CD4-positive, alpha-beta T cell (primary cell): Measurements from ENCODE around the gene ERP29. TPM values are rescaled to one million over a fixed set of nuclear protein-coding genes. Genes with fewer than 3 reads are reported as not detected.
A peak's percentile ranks its signal among the peaks of the same experiment; 100 is the strongest.

Source experiments
- ATAC-seq: fragments of 200-7000 bp; cut with Tn5 transposase; one replicate; pipeline ENCODE4 v1.10.0; 2022; ENCODE audit warnings: mild to moderate bottlenecking; ENCODE audit not compliant: poor library complexity
- CTCF ChIA-PET: fragments of 350-600 bp; sonication (Branson Sonifier 250); formaldehyde crosslinking; loops from one replicate; lab custom pipeline; 2021; ENCODE audit warnings: antibody characterized with exemption, inconsistent platforms; lab: Charles Lee
- POLR2A ChIA-PET: fragments of 350-600 bp; sonication (Branson Sonifier 250); formaldehyde crosslinking; loops from one replicate; lab custom pipeline; 2021; ENCODE audit warnings: antibody characterized with exemption, inconsistent platforms; lab: Charles Lee
- DNase-seq, 14 experiments: peaks; one replicate each; pipeline ENCODE4 v3.0.0-alpha.2; 2013 to 2020; ENCODE audit warnings: mixed read lengths in 2 of 14
- H3K27ac ChIP-seq, 2 donors: one replicate each; pipeline versions ENCODE4 v1.5.1 to v1.7.0; 2013; ENCODE audit warnings: low read length in 2 of 2, low read depth in 1 of 2, mild to moderate bottlenecking in 1 of 2
- H3K27me3 ChIP-seq, 2 experiments: 1 replicate in 1 of 2; 2 replicates in 1 of 2; pipeline versions ENCODE4 v1.6.1 to v1.7.0; 2013; ENCODE audit warnings: low read length in 2 of 2, control low read depth in 1 of 2, mild to moderate bottlenecking in 1 of 2, moderate library complexity in 1 of 2; ENCODE audit not compliant: insufficient read depth in 2 of 2, control insufficient read depth in 1 of 2
- H3K36me3 ChIP-seq: one replicate; pipeline ENCODE4 v1.6.1; 2013; ENCODE audit warnings: low read length, control low read depth; ENCODE audit not compliant: insufficient read depth
- H3K4me1 ChIP-seq: one replicate; pipeline ENCODE4 v1.6.1; 2013; ENCODE audit warnings: low read length, control low read depth; ENCODE audit not compliant: insufficient read depth
- H3K4me3 ChIP-seq: one replicate; pipeline ENCODE4 v1.5.1; 2013; ENCODE audit warnings: mild to moderate bottlenecking, low read length, moderate library complexity
- H3K9me3 ChIP-seq, 2 experiments: 1 replicate in 1 of 2; 2 replicates in 1 of 2; pipeline versions ENCODE4 v1.6.1 to v1.7.0; 2013; ENCODE audit warnings: low read length in 2 of 2, mild to moderate bottlenecking in 2 of 2, control low read depth in 1 of 2, moderate library complexity in 1 of 2; ENCODE audit not compliant: control insufficient read depth in 1 of 2, insufficient read depth in 1 of 2
- H3K27ac Mint-ChIP-seq: one replicate; pipeline ENCODE4 v1.8.0; 2020; ENCODE audit warnings: mixed read lengths
- H3K27me3 Mint-ChIP-seq: one replicate; pipeline ENCODE4 v1.8.0; 2021; ENCODE audit warnings: mixed read lengths
- H3K36me3 Mint-ChIP-seq: one replicate; pipeline ENCODE4 v1.8.0; 2021; ENCODE audit warnings: low read depth, mixed read lengths
- H3K4me1 Mint-ChIP-seq: one replicate; pipeline ENCODE4 v1.8.0; 2021; ENCODE audit warnings: low read depth, mixed read lengths
- H3K4me3 Mint-ChIP-seq: one replicate; pipeline ENCODE4 v1.8.0; 2020; ENCODE audit warnings: mild to moderate bottlenecking, mixed read lengths
- H3K9me3 Mint-ChIP-seq: one replicate; pipeline ENCODE4 v1.8.0; 2020; ENCODE audit warnings: mixed read lengths
- CTCF ChIP-seq: fragments of 200-600 bp; IDR thresholded peaks from one replicate; pipeline ENCODE4 v1.8.0; 2022; ENCODE audit warnings: antibody characterized with exemption, mild to moderate bottlenecking
- intact Hi-C, 2 experiments: fragments of 100-400 bp; cut with DNase I in 1 of 2; cut with micrococcal nuclease in 1 of 2; formaldehyde crosslinking; loops; one replicate each; pipeline versions ENCODE4 v1.15.1 to v1.9.0; 2023 to 2025; cut with DNase I, micrococcal nuclease
- total RNA-seq, 174 experiments: library from RNA in 2 of 174; stranded (reverse) in 2 of 174; gene quantifications; one replicate each; pipeline ENCODE4 v1.2.3 and lab custom pipeline; 2021 to 2026

Gene ERP29
- total RNA-seq, 2 experiments from 2014 or later = 109 to 117 TPM

- ChIA-PET POLR2A (interaction anchor here (0.6 to 1.5 kb wide), 2 partner anchors 37 to 38 kb away, joined by 3 read pairs; partner anchors contain the start of genes ERP29 and TMEM116), CTCF (interaction anchor here (0.7 kb wide), 1 partner anchor 418 kb away, joined by 3 read pairs; no protein-coding TSS in a partner anchor)
- Mint-ChIP-seq H3K27me3 (no peaks in the 10 kb centered on the region), H3K27ac (peak overlapping the region; percentile 21), H3K4me1 (peaks cover 23% of the 10 kb centered on the region), H3K9me3 (no peaks in the 10 kb centered on the region), H3K4me3 (no peak overlapping the region), H3K36me3 (peaks cover 70% of the 10 kb centered on the region)
- ATAC-seq (no peak), DNase-seq (no peak)
- Histone ChIP-seq H3K27ac (no peak overlapping the region), H3K4me3 (no peak overlapping the region), H3K36me3 (peaks cover 7% of the 10 kb centered on the region), H3K27me3 (no peaks in the 10 kb centered on the region), H3K9me3 (peaks cover 5 to 15% of the 10 kb centered on the region in 2 experiments), H3K4me1 (no peaks in the 10 kb centered on the region)
- intact Hi-C loops = no loop called here
- no peak for TF ChIP-seq CTCF
Measured at GRCh38 chr12:111975161-111975931, 37.9 kb upstream of the ERP29 start.

GRCh38 chr12:111976291-111976690 is 36.9 kb upstream of the ERP29 start:
- Mint-ChIP-seq H3K4me1 (peaks cover 23% of the 10 kb centered on the region), H3K36me3 (peaks cover 64% of the 10 kb centered on the region), H3K9me3 (no peaks in the 10 kb centered on the region), H3K27me3 (no peaks in the 10 kb centered on the region), H3K4me3 (no peak overlapping the region), H3K27ac (no peak overlapping the region)
- ChIA-PET POLR2A (interaction anchor here (1.5 kb wide), 1 partner anchor 37 kb away, joined by 3 read pairs; the partner anchor contains the start of genes ERP29 and TMEM116), CTCF (interaction anchor here (0.9 to 1.9 kb wide), 2 partner anchors 14 to 30 kb away, joined by 3 to 4 read pairs; no protein-coding TSS in a partner anchor)
- peaks cover 8% of the 10 kb centered on the region for H3K36me3 ChIP-seq
- no peaks in the 10 kb centered on the region for H3K4me1 ChIP-seq
- no peak for TF ChIP-seq CTCF
- ATAC-seq (no peak), DNase-seq (no peak)
- intact Hi-C loops = no loop called here
- H3K27me3 ChIP-seq = no peaks in the 10 kb centered on the region
- H3K4me3 ChIP-seq = no peak overlapping the region
- no peak overlapping the region for H3K27ac ChIP-seq
- H3K9me3 ChIP-seq = peaks cover 0 to 5% of the 10 kb centered on the region in 2 experiments

GRCh38 chr12:111976860-111977259 is 36.4 kb upstream of the ERP29 start:
- CTCF ChIA-PET = interaction anchor here (0.5 to 1.9 kb wide), 3 partner anchors 13 to 60 kb away, joined by 3 to 4 read pairs (median 3); no protein-coding TSS in a partner anchor
- H3K27ac ChIP-seq = no peak overlapping the region
- intact Hi-C loops = no loop called here
- no peaks in the 10 kb centered on the region for H3K9me3 Mint-ChIP-seq
- H3K36me3 ChIP-seq = peaks cover 12% of the 10 kb centered on the region
- no peak overlapping the region for H3K4me3 Mint-ChIP-seq
- DNase-seq (no peak), ATAC-seq (no peak)
- H3K27me3 ChIP-seq = no peaks in the 10 kb centered on the region
- POLR2A ChIA-PET = no interaction called here
- no peak for TF ChIP-seq CTCF
- H3K27me3 Mint-ChIP-seq = no peaks in the 10 kb centered on the region
- H3K4me3 ChIP-seq = no peak overlapping the region
- H3K9me3 ChIP-seq = peaks cover 0 to under 1% of the 10 kb centered on the region in 2 experiments
- no peak overlapping the region for H3K27ac Mint-ChIP-seq
- peaks cover 67% of the 10 kb centered on the region for H3K36me3 Mint-ChIP-seq
- peaks cover 23% of the 10 kb centered on the region for H3K4me1 Mint-ChIP-seq
- no peaks in the 10 kb centered on the region for H3K4me1 ChIP-seq
